NCI-H82 treated with DMSO at 0.1 percent for 48 hours (cell line): Measurements from ENCODE around the gene CD2AP.
"Not testable (repeated sequence)": the region's sequence is repeated elsewhere in the genome, so short reads cannot be mapped to it uniquely, and the experiment has no call there.

Source experiments
- DNase-seq: peaks from one replicate; lab custom pipeline; 2025; ENCODE audit not compliant: unreplicated experiment; lab: John Stamatoyannopoulos, UW

The CD2AP gene

GRCh38 chr6:47456536-47456975, 21.0 kb upstream of the CD2AP start:
- DNase-seq, result no peak

- no peak for DNase-seq
Measured at GRCh38 chr6:47457370-47457769, 20.2 kb upstream of the CD2AP start.

- DNase-seq, result no peak
Measured at GRCh38 chr6:47464052-47464451, 13.5 kb upstream of the CD2AP start.

- DNase-seq, result no peak
Measured at GRCh38 chr6:47465117-47465516, 12.5 kb upstream of the CD2AP start.

- no peak for DNase-seq
Measured at GRCh38 chr6:47471911-47472310, 5.7 kb upstream of the CD2AP start.

- DNase-seq, result no peak
Measured at GRCh38 chr6:47473791-47474346, 3.7 kb upstream of the CD2AP start.

GRCh38 chr6:47475319-47475816, 2.2 kb upstream of the CD2AP start:
- DNase-seq, result no peak

GRCh38 chr6:47476781-47477496, 650 bp upstream of the CD2AP start:
- no peak for DNase-seq

GRCh38 chr6:47478233-47479139, 897 bp downstream of the CD2AP start:
- DNase-seq, result no peak

GRCh38 chr6:47479140-47479508, 1.5 kb downstream of the CD2AP start:
- no peak for DNase-seq

GRCh38 chr6:47479874-47480273, 2.3 kb downstream of the CD2AP start:
- DNase-seq, result no peak

GRCh38 chr6:47481213-47481612, 3.6 kb downstream of the CD2AP start:
- DNase-seq, result not testable (repeated sequence)

- no peak for DNase-seq
Measured at GRCh38 chr6:47481806-47482205, 4.2 kb downstream of the CD2AP start.

GRCh38 chr6:47483516-47483852, 5.9 kb downstream of the CD2AP start:
- DNase-seq, result no peak

GRCh38 chr6:47483853-47484546, 6.4 kb downstream of the CD2AP start:
- no peak for DNase-seq

- DNase-seq, result no peak
Measured at GRCh38 chr6:47484616-47485015, 7.0 kb downstream of the CD2AP start.

- DNase-seq, result no peak
Measured at GRCh38 chr6:47485083-47485482, 7.5 kb downstream of the CD2AP start.

GRCh38 chr6:47485491-47486135, 8.0 kb downstream of the CD2AP start:
- DNase-seq, result no peak

- DNase-seq, result no peak
Measured at GRCh38 chr6:47489995-47490394, 12.4 kb downstream of the CD2AP start.

GRCh38 chr6:47490676-47491075, 13.1 kb downstream of the CD2AP start:
- no peak for DNase-seq

- no peak for DNase-seq
Measured at GRCh38 chr6:47492355-47492754, 14.8 kb downstream of the CD2AP start.
